HL-60 (cell line): ENCODE measurements around the gene NUDCD3.

ENCODE experiments used
- DNase-seq, 2 experiments: peaks; one replicate each; pipeline ENCODE4 v3.0.0-alpha.2; 2010 to 2020; ENCODE audit warnings: low read depth in 1 of 2, low spot score in 1 of 2
- H3K27ac ChIP-seq: fragments of 250-450 bp; sonication (Bioruptor Pico); replicated peaks from 2 replicates; pipeline ENCODE4 v1.5.1; 2020; ENCODE audit warnings: mild to moderate bottlenecking, moderate library complexity
- H3K27me3 ChIP-seq: fragments of 250-450 bp; sonication (Bioruptor Pico); 2 replicates; pipeline ENCODE4 v1.5.1; 2021; ENCODE audit warnings: mild to moderate bottlenecking, moderate library complexity; ENCODE audit not compliant: insufficient read depth, poor library complexity, severe bottlenecking
- H3K4me3 ChIP-seq: replicated peaks from 2 replicates; pipeline ENCODE4 v1.5.1; 2011; ENCODE audit warnings: mild to moderate bottlenecking, control low read depth, low read length; ENCODE audit not compliant: insufficient read depth
- CTCF ChIP-seq: IDR thresholded peaks from one replicate; pipeline ENCODE4 v1.5.1; 2011; ENCODE audit warnings: low read length, control low read depth, inconsistent platforms; ENCODE audit not compliant: insufficient read depth
- GABPA ChIP-seq: IDR thresholded peaks from 2 replicates; pipeline ENCODE4 v1.6.1; 2012; ENCODE audit warnings: low read depth
- POLR2AphosphoS5 ChIP-seq: IDR thresholded peaks from 2 replicates; pipeline ENCODE4 v1.6.1; 2012; ENCODE audit warnings: low read depth
- REST ChIP-seq: IDR thresholded peaks from 2 replicates; pipeline ENCODE4 v1.6.1; 2012; ENCODE audit warnings: low read depth; ENCODE audit not compliant: insufficient replicate concordance
- SPI1 ChIP-seq: IDR thresholded peaks from 2 replicates; pipeline ENCODE4 v1.6.1; 2012; ENCODE audit warnings: low read depth, mild to moderate bottlenecking, borderline replicate concordance

Gene NUDCD3

GRCh38 chr7:44401692-44402091 is 88.8 kb downstream of the NUDCD3 start:
- H3K27ac ChIP-seq: no peak overlapping the region
- no peak for DNase-seq
- no peak overlapping the region for H3K4me3 ChIP-seq
- H3K27me3 ChIP-seq: no peaks in the 10 kb centered on the region
- TF ChIP-seq POLR2AphosphoS5 (no peak), CTCF (no peak), REST (no peak), GABPA (no peak), SPI1 (no peak)

- TF ChIP-seq SPI1 (no peak), POLR2AphosphoS5 (no peak), GABPA (no peak), REST (no peak), CTCF (no peak)
- no peak for DNase-seq
- no peaks in the 10 kb centered on the region for H3K27me3 ChIP-seq
- no peak overlapping the region for H3K4me3 ChIP-seq
- no peak overlapping the region for H3K27ac ChIP-seq
Observed at GRCh38 chr7:44400033-44400511, 90.4 kb downstream of the NUDCD3 start.

GRCh38 chr7:44398953-44399574 is 91.4 kb downstream of the NUDCD3 start:
- no peak for DNase-seq
- Histone ChIP-seq H3K27ac (no peak overlapping the region), H3K27me3 (no peaks in the 10 kb centered on the region), H3K4me3 (no peak overlapping the region)
- TF ChIP-seq POLR2AphosphoS5 (no peak), SPI1 (no peak), REST (no peak), CTCF (no peak), GABPA (no peak)
